NCI-H2227 treated with DMSO at 0.1 percent for 48 hours (cell line): ENCODE results near the gene PARVG.
"Not testable (repeated sequence)": the region's sequence is repeated elsewhere in the genome, so short reads cannot be mapped to it uniquely, and the experiment has no call there.

Source experiments
- DNase-seq: peaks from one replicate; lab custom pipeline; 2025; lab: John Stamatoyannopoulos, UW

Gene PARVG

DNA sequence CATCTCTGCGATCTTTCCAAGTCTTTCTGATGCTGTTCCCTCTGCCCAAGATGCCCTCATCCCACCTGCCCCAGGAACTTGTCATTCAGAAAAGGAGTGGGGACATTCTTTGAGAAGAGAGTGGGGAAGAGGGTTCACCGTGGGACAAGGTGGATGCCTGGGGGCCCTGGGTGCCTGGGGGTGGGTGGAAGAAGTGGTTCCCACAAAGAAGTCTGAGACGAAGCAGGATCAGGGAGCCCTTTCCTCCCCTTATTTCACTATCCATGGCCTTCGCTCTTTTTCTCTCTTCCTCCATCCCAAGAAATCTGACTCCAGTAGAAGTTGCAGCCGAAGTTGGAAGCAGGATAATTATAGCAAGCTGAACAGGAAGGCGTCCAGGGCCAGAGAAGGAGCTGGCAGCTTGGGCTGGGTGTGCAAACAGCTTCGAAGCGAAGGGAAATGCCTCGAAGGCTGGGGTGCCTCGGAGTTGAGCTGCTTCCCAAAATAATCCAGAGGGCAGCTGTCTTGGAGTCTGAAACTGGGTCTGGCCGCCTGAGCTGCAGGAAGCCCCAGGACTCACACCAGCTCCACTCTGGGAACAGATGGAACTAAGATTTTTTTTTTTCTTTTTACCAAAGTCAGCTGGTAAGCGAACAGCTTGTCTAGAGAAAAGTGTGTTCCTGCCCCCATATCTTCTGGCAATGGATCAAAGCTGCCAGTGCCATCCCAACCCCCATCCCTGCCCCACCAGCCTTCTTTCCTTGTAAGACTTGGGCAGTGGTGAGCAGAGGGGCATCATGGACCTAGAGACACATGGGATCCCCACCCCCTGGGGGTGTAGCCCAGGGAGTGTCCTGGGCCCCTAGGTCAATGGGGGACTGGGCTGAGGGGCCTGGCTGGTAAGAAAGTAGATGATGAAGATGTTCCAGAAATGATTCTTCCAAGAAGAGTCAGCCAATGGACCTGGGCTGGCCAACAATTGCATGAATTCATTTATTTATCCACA is 31.5 kb downstream of the PARVG start:
- DNase-seq, result no peak

- no peak for DNase-seq
Measured at GRCh38 chr22:44212936-44213335, 32.2 kb downstream of the PARVG start.

GRCh38 chr22:44213489-44214043 is 32.8 kb downstream of the PARVG start:
- DNase-seq, result no peak

GRCh38 chr22:44214187-44214586 is 33.5 kb downstream of the PARVG start:
- DNase-seq, result no peak

DNA sequence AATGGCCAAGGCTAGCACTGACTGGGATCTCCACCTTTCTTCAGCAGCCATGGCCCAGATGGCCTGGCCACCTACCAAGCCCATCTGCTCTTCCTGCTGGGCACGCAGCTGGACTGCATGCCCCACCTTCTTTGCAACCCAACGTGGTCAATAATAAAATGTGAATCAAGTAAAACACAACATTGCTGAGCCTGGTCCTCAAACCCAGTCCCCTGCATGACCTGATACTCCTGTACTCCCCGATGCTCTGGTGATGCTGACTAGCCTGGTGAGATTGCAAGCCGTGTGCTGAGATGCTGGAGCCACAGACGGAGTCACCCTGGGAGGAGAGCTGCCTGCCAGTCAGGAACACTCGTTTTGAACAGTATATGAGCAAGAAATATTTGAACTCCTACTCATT is 34.0 kb downstream of the PARVG start:
- DNase-seq, result no peak

DNA sequence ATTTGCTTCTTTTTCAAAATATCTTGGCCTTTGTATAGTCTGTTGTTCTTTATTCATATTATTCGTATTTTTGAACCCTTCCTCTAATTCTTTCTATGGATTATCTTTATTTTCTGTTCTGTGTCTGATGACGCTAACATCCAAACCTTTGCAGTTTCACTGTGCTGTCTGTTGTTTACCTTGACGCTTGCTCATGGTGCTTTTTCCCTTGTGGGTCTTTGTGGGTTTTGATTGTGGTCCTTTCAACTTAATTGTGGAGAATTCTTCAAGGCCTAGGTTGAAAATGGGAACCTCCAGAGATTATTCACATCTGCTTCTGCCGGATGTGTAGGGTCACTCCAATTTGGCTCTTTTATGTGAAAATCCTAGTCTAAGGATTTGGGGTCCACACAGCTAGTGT is 34.6 kb downstream of the PARVG start:
- no peak for DNase-seq

DNA sequence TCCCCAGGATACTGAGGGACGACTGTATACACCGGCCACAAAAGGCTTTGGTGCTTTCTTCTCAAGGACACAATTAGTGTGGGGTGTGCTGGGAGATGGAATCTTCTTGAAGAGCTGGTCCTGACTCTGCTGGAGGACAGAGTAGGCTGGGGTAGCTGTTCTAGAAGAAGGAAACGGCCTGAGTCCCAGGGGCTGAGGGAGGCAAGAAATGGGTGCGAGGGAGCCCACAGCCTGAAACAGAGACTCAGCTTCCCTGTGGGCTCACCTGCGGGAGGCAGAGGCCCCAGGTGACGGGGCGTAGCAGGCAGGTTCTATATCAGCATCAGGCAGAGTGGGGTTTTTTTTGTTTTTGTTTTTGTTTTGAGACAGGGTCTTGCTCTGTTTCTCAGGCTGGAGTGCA is 36.6 kb downstream of the PARVG start:
- no peak for DNase-seq

- no peak for DNase-seq
Measured at GRCh38 chr22:44218071-44218470, 37.3 kb downstream of the PARVG start.

- no peak for DNase-seq
Measured at GRCh38 chr22:44219101-44219870, 38.6 kb downstream of the PARVG start.

DNA sequence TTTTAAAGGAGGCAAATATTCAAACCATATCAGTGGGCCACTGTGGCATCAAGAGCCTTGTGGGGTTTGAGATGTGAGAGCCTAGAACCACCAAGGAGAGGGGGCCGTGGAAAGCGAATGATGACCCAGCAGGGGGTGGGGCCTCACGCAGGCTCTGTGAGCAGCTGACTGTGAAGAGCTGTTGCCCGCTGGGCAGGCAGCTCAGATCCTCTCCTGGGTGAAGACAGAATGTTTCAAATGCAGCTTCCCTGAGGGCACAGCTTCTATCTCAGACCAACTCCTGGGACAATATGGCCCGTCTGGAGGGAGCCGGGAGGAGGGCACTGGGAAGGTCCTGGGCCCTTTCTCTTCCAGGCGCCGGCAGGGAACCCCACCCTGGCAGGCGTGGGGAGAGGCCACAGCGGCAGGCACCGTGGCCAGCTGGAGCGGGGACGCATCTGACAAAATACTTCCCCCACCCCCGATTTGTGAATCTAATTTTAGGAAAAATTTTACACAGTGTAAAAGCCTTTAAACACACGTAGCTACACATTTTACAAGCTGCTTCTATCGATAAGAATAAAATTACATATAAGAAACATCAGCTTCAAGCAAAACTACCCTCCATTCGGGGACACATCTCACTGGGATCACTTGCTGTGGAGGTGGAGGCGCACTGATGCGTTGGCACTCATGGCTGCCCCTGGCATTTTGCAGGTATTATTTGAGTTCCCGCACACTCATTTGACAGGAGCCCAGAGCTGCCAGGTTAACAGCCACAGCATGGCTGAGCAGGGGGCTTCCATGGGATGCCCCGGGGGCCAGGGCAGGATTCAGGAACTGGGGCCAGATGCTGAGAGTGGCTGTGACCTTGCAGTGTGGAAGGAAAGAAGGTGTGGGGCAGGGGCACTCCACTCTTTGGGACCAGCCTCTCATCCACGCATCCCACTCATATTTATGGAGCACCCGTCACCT is 40.3 kb downstream of the PARVG start:
- DNase-seq, result no peak

GRCh38 chr22:44221710-44222475 is 41.2 kb downstream of the PARVG start:
- no peak for DNase-seq

DNA sequence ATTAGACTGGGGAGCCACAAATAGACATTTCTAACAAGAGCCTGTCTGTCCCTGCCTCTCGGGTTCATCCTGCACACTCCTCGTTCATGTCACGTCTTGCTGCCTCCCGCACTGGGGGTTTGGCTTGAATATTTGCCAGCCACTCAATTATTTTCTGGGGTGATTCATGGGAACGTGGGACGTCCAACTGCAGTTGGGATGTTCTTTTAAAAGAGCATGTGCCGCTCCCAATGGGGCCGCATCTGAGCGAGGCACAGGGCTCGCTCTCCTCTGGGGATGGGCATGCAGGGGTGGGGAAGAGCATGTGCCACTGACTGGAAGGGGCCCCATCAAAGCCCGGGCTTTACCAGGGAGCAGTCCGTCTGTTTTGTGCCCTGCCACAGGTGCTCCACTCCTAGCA is 43.4 kb downstream of the PARVG start:
- DNase-seq, result no peak

GRCh38 chr22:44225091-44225689 is 44.5 kb downstream of the PARVG start:
- DNase-seq, result no peak

GRCh38 chr22:44225812-44226211 is 45.1 kb downstream of the PARVG start:
- DNase-seq, result no peak

GRCh38 chr22:44229331-44229730 is 48.6 kb downstream of the PARVG start:
- DNase-seq, result no peak

DNA sequence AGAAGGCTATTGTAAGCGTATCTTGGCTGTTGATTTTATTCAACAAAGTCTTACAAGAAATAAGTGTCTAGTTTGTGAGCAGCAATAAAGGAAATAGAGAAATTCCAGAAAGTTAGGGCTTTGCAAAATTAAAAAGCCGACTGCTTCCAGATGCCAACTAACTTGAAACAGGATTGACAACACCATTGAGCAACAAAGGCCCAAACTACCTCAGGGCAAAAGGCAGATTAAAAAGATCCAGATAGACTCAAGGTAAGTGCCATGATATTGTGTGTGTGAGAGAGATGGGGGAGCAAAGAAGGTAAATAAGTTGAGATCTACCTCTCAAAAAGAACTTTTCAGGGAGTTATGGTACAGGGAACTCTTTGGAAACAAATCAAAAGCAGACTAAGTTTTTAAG is 49.1 kb downstream of the PARVG start:
- DNase-seq, result no peak

DNA sequence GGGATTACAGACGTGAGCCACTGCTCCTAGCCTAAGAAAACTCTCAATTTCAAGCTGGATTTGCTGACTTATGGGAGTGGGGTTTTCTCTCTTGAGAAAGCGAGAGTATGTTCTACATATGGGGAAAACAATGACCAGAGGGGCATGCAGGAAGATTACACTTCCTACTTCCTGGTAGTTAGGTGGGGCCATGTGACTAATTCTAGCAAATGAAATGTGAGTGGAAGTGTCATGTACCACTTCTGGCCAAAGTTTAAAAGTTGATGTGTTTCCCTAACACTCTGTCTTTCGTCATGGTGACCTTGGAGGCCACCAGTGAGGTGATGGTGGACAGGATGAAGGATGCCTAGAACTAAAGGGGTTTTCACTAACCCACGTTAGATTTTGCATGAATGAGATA is 50.5 kb downstream of the PARVG start:
- no peak for DNase-seq

DNA sequence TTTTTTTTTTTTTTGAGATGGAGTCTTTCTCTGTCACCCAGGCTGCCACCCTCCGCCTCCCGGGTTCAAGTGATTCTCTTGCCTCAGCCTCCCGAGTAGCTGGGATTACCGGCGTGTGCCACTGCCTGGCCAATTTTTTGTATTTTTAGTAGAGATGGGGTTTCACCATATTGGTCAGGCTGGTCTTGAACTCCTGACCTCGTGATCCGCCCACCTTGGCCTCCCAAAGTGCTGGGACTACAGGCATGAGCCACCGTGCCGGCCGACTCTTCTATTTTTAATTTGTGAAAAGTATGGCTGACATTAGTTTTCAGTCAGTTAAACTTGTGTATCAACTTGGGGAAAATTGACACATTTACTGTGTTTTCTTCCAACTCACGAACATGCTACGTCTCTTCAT is 53.6 kb downstream of the PARVG start:
- DNase-seq, result not testable (repeated sequence)

GRCh38 chr22:44237290-44237689 is 56.6 kb downstream of the PARVG start:
- DNase-seq, result no peak

DNA sequence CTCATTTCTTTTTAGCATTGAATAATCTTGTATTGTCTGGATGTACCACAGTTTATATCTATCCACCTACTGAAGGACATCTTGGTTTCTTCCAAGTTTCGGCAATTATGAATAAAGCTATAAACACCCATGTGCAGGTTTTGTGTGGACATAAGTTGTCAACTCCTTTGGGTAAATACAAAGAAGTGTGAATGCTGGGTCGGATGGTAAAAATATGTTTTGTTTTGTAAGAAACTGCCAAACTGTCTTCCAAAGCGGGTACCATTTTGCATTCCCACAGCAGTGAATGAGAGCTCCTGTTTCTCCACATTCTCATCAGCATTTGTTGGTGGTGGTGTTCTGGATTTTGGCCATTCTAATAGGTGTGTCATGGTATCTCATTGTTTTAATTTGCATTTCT is 60.4 kb downstream of the PARVG start:
- not testable (repeated sequence) for DNase-seq
